ENCODE data around the gene RNF213. TPM values are rescaled to one million over a fixed set of nuclear protein-coding genes. Genes with fewer than 3 reads are reported as not detected.

Gene RNF213
- total and polyA plus RNA-seq, 2 donors (not counting 1 experiment from before 2014, with no cell fraction given), result 36.8 to 245 TPM

DNA sequence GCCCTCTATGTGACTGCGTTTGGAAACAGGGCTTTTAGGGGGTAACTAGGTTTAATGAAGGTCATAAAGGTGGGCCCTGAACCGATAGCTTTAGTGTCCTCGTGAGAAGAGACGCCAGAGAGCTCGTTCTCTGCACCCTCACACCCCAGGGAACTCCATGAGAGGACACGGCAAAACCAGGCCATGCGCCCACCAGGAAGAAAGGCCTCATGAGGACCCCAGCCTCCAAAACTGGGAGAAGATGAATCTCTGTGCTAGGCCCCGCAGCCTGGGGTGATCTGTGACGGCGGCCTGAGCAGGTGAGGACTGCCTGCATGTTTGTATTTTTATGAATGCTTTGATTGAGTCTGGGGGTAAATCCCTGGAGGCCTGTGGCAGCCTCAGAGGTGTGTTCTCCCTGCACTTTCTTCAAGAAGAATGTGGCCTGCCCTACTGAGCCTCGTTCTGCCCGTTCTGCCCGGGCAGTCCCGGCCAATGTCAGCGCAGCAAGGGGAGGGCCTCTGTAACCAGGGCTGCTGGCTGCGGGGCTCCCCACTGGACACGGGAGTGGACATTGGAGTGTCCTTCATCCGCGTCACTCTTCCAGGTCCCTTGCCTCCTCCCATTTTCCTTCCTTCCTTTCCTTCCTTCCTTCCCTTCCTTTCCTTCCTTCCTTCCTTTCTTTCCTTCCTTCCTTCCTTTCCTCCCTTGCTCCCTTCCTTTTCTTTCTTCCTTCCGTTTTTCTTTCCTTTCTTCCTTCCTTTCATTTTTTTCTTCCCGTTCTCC is 6.8 kb upstream of the RNF213 start:
- Histone ChIP-seq H3K36me3 (ENCODE audit: control insufficient read depth, insufficient read depth, low read length) (peaks cover 2% of the 10 kb centered on the region), H3K27ac (ENCODE audit: insufficient read depth, low read length) (peak overlapping the region; percentile 91), H2AFZ (ENCODE audit: low read length) (no peak overlapping the region), H4K20me1 (ENCODE audit: control insufficient read depth, extremely low read depth, insufficient read depth, low read length) (no peaks in the 10 kb centered on the region), H3K27me3 (ENCODE audit: control insufficient read depth, insufficient read depth, low read length) (no peaks in the 10 kb centered on the region), H3K4me2 (ENCODE audit: extremely low read depth, insufficient read depth, low read length) (no peak overlapping the region), H3K79me2 (ENCODE audit: control insufficient read depth, insufficient read depth, low read length) (no peaks in the 10 kb centered on the region), H3K4me3 (replicated peaks in 1 of 4; ENCODE audit: control extremely low read depth in 1 of 4, insufficient read depth in 1 of 4, low read depth in 3 of 4, low read length in 4 of 4) (no peak overlapping the region), H3K9me3 (ENCODE audit: control insufficient read depth, insufficient read depth, low read depth, low read length) (no peaks in the 10 kb centered on the region), H3K9ac (ENCODE audit: insufficient read depth, low read length) (no peak overlapping the region), H3K4me1 (ENCODE audit: control insufficient read depth, extremely low read depth, insufficient read depth, low read length) (peaks cover 9% of the 10 kb centered on the region)
- DNase-seq (ENCODE audit: low read depth in 2 of 2), result no peak
- TF ChIP-seq EZH2 (IDR thresholded peaks at IDR 0.05; ENCODE audit: low read length, missing control alignments) (no peak), CTCF (conservative IDR thresholded peaks at IDR 0.05 in 1 of 2, IDR thresholded peaks at IDR 0.05 in 1 of 2; ENCODE audit: low read depth in 1 of 2, low read length in 2 of 2) (no peak)

- peak; percentile 84 to 95 for DNase-seq (ENCODE audit: low read depth in 2 of 2)
- Histone ChIP-seq H3K4me3 (replicated peaks in 1 of 4; ENCODE audit: control extremely low read depth in 1 of 4, insufficient read depth in 1 of 4, low read depth in 3 of 4, low read length in 4 of 4) (no peak overlapping the region), H3K27ac (ENCODE audit: insufficient read depth, low read length) (peak overlapping the region; percentile 91), H3K9me3 (ENCODE audit: control insufficient read depth, insufficient read depth, low read depth, low read length) (no peaks in the 10 kb centered on the region), H3K79me2 (ENCODE audit: control insufficient read depth, insufficient read depth, low read length) (no peaks in the 10 kb centered on the region), H2AFZ (ENCODE audit: low read length) (no peak overlapping the region), H3K36me3 (ENCODE audit: control insufficient read depth, insufficient read depth, low read length) (peaks cover 2% of the 10 kb centered on the region), H3K27me3 (ENCODE audit: control insufficient read depth, insufficient read depth, low read length) (no peaks in the 10 kb centered on the region), H3K4me1 (ENCODE audit: control insufficient read depth, extremely low read depth, insufficient read depth, low read length) (peaks cover 9% of the 10 kb centered on the region), H4K20me1 (ENCODE audit: control insufficient read depth, extremely low read depth, insufficient read depth, low read length) (no peaks in the 10 kb centered on the region), H3K4me2 (ENCODE audit: extremely low read depth, insufficient read depth, low read length) (peak overlapping the region; percentile 66), H3K9ac (ENCODE audit: insufficient read depth, low read length) (no peak overlapping the region)
- TF ChIP-seq EZH2 (IDR thresholded peaks at IDR 0.05; ENCODE audit: low read length, missing control alignments), result no peak
- TF ChIP-seq CTCF (conservative IDR thresholded peaks at IDR 0.05 in 1 of 2, IDR thresholded peaks at IDR 0.05 in 1 of 2; ENCODE audit: low read depth in 1 of 2, low read length in 2 of 2), result no peak
These were observed 6.0 kb upstream of the RNF213 start for GRCh38 chr17:80254396-80255251.

DNA sequence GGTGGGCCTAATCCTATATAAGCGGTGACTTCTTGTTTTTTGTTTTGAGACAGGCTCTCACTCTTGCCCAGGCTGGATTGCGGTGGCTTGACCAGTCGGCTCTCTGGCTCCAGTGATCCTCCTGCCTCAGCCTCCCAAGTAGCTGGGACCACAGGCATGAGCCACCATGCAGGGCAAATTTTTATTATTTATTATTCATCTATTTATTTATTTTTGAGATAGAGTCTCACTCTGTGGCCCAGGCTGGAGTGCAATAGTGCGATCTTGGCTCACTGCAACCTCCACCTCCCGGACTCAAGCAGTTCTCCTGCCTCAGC is 4.7 kb upstream of the RNF213 start:
- TF ChIP-seq CTCF (conservative IDR thresholded peaks at IDR 0.05 in 1 of 2, IDR thresholded peaks at IDR 0.05 in 1 of 2; ENCODE audit: low read depth in 1 of 2, low read length in 2 of 2) (no peak), EZH2 (IDR thresholded peaks at IDR 0.05; ENCODE audit: low read length, missing control alignments) (no peak)
- H3K9ac ChIP-seq (ENCODE audit: insufficient read depth, low read length), result no peak overlapping the region
- H3K4me2 ChIP-seq (ENCODE audit: extremely low read depth, insufficient read depth, low read length), result no peak overlapping the region
- H3K27me3 ChIP-seq (ENCODE audit: control insufficient read depth, insufficient read depth, low read length), result no peaks in the 10 kb centered on the region
- peaks cover 9% of the 10 kb centered on the region for H3K4me1 ChIP-seq (ENCODE audit: control insufficient read depth, extremely low read depth, insufficient read depth, low read length)
- no peaks in the 10 kb centered on the region for H3K79me2 ChIP-seq (ENCODE audit: control insufficient read depth, insufficient read depth, low read length)
- H3K27ac ChIP-seq (ENCODE audit: insufficient read depth, low read length), result peak overlapping the region; percentile 91
- no peaks in the 10 kb centered on the region for H3K9me3 ChIP-seq (ENCODE audit: control insufficient read depth, insufficient read depth, low read depth, low read length)
- no peak overlapping the region for H3K4me3 ChIP-seq (replicated peaks in 1 of 4; ENCODE audit: control extremely low read depth in 1 of 4, insufficient read depth in 1 of 4, low read depth in 3 of 4, low read length in 4 of 4)
- H2AFZ ChIP-seq (ENCODE audit: low read length), result no peak overlapping the region
- peaks cover 2% of the 10 kb centered on the region for H3K36me3 ChIP-seq (ENCODE audit: control insufficient read depth, insufficient read depth, low read length)
- no peaks in the 10 kb centered on the region for H4K20me1 ChIP-seq (ENCODE audit: control insufficient read depth, extremely low read depth, insufficient read depth, low read length)
- DNase-seq (ENCODE audit: low read depth in 2 of 2), result no peak

All from fibroblast of lung (primary cell).